Activated CD8-positive, alpha-beta memory T cell treated with anti-CD3 and anti-CD28 coated beads, Interleukin-2, amount 50 U/mL, for 24 hours (primary cell): ENCODE results near the gene CFC1.
"Not testable (repeated sequence)": the region's sequence is repeated elsewhere in the genome, so short reads cannot be mapped to it uniquely, and the experiment has no call there.

Source experiments
- DNase-seq: peaks from one replicate; pipeline ENCODE4 v3.0.0-alpha.2; 2020; ENCODE audit errors: extremely low read depth

CFC1 gene

DNA sequence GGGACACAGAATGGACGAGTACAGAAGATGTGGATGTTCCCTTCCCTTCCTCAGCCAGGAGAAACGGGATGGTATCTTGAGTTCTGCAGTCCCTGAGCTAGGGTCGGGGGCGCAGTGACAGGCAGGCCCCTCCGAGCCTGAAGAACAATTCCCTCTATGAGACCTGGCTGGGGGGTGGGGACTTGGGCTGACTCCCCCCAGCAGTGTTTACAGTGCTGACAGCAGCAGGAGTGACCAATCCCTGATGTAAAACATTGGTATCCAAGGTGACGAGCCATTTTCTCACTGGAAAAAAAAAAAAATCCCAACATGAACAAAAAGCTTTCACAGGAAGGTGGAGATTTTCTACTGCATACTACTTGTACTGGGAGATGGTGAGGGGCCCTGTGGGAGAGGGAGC lies at the start of gene CFC1:
CFC1 (minus strand) TSS at position 183 of the 400 bp plus-strand sequence. CDS start 288 bp downstream, outside the sequence.
- DNase-seq = not testable (repeated sequence)

DNA sequence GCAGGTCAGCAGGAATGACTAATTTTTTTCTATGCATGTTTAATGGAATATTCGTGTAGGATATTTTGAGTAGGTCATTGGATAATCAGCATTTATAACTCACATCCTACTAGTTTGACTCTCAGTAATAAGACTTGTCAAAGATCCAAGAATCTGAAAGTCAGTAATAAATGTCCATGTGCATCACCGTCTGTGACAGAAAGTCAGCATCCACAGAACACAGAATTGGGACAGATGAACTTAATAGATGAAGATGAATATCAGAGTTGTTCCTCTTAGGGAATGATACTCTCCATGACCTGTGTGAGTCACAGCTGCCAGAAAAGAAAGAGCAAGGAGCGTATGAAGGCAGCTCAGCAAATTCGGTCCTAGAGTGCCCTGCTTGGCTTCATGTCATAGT lies 42.3 kb upstream of the CFC1 start:
- DNase-seq = not testable (repeated sequence)

DNA sequence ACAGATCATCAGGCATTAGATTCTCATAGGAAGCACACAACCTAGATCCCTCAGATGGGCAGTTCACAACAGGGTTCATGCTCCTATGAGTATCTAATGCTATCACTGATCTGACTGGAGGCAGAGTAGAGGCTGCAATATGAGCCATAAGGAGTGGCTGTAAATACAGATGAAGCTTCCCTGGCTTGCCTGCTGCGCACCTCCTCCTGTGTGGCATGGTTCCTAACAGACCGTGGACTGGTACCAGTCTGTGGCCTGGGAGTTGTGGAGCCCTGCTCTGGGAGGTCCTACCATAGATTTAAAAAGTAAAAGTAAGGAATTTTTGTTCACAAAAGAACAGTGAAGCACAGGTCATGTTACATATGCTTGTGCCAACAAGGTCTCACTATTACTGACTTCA lies 39.6 kb upstream of the CFC1 start:
- not testable (repeated sequence) for DNase-seq

DNA sequence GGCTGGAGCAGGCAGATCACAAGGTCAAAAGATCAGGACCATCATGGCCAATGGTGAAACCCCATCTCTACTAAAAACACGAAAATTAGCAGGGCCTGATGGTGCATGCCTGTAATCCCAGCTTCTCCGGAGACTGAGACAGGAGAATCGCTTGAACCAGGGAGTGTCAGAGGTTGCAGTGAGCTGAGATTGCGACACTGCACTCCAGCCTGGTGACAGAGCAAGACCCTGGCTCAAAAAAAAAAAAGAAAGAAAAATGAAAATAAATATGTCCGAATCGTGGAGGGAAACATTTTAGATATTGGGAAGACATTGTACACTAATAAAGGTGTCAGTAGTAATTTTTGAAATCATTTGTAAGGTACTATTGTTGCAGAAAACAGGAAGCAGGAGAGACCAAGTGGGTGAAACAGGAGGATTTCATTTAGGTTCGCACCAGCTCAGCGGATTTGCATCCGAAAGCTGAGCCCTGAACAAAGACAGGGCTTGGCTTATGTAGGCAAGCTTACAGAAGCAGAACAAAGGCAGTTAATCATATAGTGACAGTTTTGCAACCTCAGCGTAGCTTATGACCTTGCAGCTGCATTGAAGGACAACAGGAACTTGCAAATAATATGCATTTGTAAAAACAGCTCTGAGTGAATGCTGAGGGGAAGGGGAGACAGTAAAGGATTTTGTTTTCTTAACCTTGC lies 29.6 kb upstream of the CFC1 start:
- DNase-seq = not testable (repeated sequence)

DNA sequence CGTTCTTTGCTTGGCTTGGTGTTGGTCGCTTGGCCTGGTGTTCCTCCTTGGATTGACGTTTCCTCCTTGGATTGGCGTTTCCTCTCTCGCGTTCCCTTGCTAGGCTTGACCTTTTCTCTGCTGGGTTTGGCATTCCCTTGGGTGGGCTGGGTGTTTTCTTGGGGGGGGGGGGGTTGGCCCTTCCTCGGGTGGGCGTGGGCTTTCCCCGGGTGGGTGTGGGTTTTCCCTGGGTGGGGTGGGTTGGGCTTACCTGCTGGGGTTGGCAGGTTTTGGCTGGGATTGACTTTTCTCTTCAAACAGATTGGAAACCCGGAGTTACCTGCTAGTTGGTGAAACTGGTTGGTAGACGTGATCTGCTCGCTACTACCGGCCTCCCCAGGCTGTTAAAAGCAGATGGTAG lies 11.8 kb upstream of the CFC1 start, which contains the start of gene POTEJ:
POTEJ (plus strand) TSS at position 301 of the 400 bp plus-strand sequence; CDS start at position 394, 93 bp downstream.
- not testable (repeated sequence) for DNase-seq

DNA sequence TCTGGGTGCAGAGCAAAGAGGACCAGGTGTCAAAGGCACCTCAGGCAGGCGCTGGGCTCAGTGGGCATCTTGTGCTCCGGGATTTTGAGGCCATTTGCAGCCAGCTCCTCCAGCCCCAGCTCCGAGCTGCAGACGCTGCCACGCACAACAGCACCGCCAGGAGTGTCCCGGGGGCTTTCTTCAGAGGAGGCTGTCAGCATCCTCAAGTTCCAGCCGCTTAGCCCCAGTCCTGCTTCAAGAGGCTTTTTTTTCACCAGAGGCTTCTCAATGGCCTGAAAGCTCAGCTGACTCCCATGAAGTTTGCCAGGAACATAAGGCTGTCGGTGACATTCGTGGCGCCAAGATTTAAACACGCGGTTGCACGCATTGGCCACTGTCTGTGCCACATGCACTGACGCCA lies 11.1 kb upstream of the CFC1 start:
- DNase-seq = not testable (repeated sequence)

DNA sequence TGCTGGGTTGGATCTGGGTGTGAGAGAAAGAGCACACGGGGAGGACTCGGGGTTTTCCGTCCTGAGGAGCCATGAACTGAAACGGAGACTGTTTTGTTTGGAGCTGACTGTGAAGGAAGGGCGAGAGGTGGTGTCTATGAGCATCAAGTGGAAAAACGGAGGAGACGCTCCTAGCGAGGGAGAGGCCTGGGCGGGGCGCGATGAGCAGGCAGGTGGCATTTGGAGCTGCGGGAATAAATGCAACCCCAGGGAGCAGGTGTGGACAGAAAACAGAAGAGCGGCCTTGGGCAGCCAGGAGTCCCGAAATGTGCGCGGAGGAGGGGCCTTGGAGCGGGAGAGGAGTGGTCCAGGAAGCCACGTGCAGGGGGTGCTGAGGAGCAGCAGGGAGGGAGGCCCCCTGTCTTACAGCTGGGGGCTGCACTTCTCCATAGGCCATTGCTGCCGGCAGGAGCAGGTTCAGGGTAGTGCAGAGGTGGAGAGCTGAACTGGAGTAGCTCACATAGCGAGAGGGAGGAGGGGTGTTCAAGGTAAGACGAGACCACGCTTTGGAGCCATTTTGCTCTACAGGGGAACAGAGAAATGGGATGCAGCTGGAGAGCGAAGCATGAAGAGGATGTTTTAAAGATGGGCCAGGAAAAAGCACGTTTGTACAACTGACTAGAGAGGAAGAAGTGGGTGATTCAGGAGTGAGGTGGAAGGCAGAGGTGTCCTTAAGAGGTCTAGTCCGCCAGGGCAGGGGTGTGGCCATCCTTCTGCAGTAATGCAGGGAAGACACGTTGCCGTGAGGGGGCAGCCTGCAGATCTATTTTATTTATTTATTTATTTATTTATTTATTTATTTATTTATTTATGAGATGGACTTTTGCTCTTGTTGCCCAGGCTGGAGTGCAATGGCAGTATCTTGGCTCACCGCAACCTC lies 9.9 kb upstream of the CFC1 start:
- DNase-seq = not testable (repeated sequence)

DNA sequence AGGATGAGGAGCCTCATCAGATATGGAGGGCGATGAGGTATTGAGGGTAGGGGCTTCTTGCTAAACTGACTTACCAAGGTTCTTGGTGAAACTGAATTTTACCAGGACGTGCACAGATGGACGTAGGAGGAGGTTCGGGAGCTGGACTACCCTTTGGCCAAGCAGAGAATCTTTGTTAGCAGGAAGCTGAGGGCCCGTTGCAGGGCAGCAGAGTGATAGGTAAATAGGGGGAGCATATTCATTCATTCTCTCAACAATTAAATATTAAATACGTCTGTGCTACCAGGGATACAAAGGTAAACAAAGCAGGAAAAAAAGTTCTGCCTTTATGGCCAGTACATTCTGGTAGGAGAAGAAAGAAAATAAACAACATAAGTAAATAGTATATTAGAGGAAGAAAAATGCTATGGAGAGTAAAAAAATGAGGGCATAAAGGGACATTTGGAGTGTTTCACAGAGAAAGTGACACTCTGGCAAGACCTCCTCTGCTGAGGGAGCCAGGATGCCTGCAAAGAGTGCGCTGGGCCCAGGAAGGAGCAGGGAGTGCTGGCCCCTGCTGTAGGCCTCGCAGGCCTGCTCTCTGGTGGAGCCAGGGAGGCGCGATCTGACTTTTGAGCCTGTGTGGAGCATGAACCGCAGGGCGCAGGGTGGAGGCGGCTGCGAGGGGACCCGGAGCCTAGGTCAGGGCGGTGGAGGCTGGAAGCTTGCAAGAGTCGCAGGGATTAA lies 9.1 kb upstream of the CFC1 start:
- not testable (repeated sequence) for DNase-seq

DNA sequence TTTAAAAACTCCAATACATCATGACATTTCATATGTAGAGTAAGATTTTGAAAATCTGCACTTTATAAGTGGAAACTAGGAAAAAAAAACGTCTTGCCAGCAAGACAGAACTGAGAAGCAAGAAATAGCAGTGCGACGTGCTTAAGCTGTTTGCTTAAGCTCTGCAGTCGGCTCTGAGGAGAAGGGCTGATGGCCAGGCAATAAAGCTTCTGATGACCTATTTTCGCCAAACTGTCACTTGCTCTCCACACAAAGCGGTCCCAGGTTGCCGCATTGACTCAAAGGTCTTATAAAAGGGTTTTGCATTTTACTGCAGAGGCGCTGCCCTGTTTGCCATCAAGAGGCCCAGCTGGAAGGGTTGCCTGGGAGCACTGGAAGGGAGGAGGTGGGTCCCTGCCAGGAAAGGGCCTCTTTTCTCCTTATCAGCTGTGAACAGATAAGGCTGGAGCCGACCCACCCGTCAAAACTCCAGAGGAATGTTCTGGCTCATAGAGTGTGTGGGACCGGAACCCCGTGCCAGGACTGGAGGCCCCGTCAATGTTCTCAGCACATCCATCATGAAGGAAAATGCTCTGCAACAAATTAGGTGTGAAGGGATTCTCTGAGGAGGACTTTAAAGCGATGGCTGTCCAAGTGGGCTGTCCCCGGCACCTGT lies 2.4 kb upstream of the CFC1 start:
- not testable (repeated sequence) for DNase-seq

DNA sequence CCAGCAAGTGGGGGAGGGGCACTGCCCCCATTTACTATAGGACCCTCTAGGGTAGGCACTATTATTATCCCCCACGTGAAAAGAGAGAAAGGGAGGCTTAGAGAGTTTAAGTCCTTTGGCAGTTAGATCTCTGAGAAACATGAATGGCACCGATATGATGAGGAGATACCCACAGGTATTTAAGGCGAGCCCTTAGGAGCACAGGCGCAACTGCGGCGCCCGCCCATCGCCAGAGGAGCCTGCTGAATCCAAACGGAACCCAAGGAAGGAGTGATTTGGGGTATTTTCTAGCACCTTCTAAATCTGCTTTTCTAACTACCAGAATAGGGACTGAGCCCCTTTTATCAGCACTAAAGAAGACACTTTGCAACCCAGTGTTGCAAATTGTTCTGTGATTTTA lies 551 bp upstream of the CFC1 start:
- not testable (repeated sequence) for DNase-seq

DNA sequence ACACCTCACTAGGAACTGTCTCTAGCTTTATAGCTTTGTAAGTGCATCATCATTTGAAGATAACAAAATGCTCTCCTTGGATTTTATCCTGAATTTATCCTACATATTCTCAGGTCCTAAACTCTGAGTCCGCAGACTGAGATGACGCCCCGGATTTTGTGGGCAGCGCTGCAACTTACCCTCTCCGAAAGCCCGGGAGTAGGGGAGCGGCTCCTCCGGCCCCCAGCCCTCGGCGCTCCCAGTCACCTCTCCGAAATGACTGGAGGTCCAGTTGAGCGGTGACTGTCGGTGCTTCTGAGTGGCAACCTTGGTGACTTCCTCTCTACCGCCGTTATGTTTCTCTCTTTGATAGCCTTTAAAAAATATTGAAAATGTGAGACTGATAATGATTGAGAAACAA lies 912 bp downstream of the CFC1 start:
- not testable (repeated sequence) for DNase-seq

DNA sequence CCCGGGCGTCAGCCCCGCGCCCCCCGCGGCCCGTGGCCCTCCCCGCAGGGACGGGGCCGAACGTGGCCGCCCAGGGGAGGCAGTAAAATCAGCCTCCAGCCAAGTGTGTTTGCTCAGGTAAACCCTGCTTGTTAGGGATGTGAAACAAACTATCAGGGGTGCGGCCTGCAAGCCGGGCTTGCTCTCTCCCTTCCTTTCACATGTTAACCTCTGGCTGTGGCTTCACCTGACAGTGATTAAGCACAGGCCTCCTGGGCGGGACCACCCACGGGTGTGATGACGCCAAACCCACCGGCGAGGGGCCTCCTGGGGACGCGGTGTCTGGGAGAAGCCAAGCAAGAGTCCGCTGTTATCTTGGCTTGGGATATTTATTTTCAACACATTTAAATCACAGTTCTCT lies 1.4 kb downstream of the CFC1 start:
- not testable (repeated sequence) for DNase-seq

DNA sequence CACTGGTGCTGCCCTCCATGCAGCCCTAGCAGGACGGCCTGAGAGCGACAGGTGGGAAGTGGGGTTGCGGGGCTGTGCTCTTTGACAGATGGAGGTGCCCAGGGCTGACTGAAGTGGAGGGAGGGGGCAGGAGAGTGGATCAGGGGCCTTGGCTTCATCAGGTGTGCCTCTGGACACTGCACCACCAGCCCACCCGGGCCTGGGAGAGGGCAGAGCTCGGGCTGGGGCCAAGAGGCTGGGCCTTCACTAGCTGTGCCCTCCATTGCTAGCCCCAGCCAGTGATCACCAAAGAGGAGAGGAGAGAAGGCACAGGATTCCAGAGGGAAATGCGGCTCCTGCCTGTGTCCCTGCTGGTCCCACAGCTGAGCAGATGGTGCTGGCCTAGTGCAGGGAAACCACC lies 2.6 kb downstream of the CFC1 start:
- not testable (repeated sequence) for DNase-seq

DNA sequence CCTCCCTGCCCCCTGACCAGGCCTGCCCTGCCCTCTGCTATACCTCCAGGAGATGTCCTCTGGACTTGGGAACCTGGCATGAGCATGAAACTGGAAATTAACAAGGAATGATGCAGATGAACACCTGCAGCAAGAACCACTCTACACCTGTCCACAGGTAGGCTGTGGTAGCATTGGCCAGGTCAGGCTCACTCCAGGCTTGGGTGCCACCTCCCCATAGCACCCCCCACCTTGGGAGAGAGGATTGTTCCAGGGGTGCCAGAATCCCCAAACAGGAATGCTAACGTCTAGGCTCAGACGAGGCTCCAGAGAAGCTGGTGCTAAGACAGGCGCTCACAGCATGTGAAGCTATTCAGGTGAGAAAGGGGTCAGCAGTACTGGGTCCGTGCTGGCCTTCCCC lies 5.4 kb downstream of the CFC1 start:
- DNase-seq = not testable (repeated sequence)

DNA sequence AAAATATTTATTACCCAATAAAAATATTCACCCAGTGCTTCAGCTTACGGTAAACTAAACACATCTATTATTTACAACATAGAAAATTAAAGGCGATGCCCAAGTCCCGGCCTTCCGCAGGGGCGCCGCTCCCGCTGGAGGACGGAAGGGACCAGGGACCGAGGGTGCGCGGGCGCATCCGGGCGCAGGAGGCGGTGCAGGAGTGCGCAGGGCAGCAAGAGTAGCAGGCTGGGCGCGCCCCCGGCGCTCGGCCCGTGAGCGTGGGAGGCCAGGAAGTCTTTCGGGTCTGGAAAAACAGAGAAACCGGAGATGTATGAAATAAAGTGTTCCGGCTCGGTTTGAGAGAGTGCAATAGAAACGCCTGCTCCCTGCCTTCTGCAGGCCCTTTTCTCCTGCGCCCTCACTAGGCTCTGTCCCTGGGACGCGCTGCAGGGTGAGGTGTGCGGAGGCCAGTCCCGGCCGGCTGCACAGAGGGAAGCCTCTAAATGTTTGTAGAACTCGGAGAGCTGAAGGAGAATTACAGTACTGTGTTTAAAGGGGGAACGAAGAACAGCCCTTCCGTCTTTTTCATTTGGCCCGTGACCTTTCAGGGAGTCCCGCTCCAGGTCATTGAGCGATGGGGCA lies 6.5 kb downstream of the CFC1 start:
- DNase-seq = not testable (repeated sequence)

DNA sequence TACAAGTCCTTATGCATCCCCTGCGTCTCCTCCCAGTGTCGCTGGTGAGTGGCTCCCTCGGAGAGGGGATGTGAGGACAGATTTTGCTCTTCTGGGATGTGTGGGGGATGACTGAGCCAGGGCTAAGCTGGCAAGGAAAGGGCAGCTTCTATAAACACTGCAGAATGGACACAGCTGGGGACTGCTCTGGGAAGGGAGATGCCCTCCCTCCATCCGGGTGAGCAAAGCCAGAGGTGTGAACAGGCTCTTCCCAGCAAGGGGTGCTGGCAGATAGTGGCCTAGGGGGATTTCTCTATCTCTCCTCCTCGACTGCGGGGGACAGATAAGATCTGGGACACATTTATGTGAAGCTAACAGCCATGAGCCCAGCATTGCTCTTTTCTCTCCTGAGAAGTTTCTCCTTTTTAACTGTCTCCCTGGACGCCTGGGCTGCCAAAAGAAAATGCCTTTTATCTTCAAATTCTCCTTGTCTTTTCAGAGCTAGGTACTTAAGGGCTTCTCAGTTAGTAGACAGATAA lies 8.5 kb downstream of the CFC1 start:
- not testable (repeated sequence) for DNase-seq

DNA sequence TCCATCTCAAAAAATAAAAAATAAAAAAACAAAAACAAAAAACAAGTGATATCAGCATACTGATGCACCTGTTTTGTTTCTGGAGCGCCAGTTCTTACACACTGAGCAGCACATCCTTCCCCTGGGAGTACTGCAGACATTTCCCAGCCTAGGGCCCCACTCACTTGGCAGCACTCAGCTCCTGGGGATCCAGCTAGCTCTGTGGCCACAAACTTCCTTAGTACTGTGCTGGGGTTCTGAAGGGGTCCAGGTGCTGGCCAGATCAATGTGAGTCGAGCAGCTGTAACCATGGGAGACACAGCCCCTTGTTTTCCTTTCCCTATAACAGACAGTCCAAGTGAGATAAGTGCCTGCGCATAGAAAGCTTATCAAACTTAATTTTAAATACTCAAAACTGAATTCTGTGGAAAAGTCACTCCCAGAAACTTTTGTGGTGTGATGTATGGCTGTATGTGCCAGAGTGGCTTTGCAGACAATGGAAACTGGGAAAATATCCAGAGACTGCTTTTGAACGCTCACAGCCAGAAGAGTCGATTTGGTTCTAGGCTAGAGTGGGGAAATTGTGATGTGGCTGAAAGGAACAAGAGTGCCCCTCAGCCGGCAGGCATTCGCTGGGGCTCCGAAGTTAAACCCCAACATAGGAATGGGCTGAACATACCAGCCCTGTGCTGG lies 9.1 kb downstream of the CFC1 start:
- not testable (repeated sequence) for DNase-seq

DNA sequence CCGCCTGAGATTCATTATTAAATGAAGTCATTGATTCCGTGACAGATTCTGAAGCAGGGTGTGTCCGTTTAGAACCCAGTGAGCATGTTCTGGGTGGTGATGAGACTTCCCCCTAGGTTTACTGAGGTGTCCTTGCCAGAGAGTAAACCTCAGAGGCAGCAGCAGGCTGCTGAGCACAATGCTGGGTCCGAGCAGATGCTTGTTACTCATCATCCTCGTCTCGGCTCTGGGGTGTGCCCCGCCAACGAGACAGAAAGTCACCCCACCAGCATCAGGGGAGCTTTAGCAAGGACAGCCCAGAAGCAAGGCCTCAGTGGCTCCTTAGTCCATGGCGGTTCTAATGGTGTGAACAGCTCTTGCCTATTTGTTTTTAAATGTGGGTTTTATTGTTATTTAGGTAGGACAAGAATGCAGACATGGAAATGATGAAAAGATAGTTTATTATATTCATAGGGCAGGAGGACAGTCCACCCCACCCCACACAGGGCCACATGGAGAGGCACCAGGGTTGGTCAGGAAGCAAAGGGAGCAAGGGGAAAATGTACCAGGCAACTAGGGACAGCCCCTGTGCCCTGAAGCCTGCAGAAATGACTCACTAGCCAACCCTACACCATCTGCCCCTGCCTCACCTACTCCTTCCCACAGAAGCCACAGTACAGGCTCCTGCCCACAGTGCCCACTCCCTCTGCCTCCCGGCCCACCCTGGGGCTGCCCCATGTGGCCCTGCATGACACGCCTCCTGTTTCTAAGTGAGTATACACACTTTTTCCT lies 10.5 kb downstream of the CFC1 start:
- DNase-seq = not testable (repeated sequence)

DNA sequence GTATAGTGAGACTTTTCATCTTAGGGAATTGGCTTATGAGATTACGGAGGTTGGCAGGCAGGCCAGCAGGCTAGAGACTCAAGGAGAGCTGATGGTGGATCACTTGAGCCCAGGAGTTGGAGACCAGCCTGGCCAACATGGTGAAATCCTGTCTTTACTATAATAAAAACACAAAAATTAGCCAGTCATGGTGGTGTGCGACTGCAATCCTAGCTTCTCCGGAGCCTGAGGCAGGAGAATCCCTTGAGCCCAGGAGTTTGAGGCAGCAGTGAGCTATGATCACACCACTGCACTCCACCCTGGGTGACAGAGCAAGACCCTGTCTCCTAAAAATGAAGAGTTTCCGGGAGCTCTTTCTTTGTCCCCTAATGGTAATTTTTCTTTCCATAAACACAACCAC lies 14.6 kb downstream of the CFC1 start:
- not testable (repeated sequence) for DNase-seq
